Right renal cortex interstitium (tissue), 3 donors: Measurements from ENCODE around the gene SCLY. TPM values are rescaled to one million over a fixed set of nuclear protein-coding genes. Genes with fewer than 3 reads are reported as not detected.

Experiments used
- DNase-seq, 3 donors: peaks; one replicate each; pipeline ENCODE4 v3.0.0-alpha.2; 2013; ENCODE audit warnings: low read depth in 3 of 3, low spot score in 2 of 3
- polyA plus RNA-seq, 3 donors: library from polyadenylated mRNA; unstranded; fragments of 120-200 nt; gene quantifications; one replicate each; pipeline ENCODE4 v1.2.1, GENCODE V29; 2013; ENCODE audit not compliant: insufficient read length in 3 of 3

Gene SCLY
- polyA plus RNA-seq, 3 donors: 21.1 to 30.3 (median 27.2) TPM

GRCh38 chr2:238069021-238069709 lies 8.4 kb downstream of the SCLY start:
- no peak for DNase-seq

- no peak for DNase-seq
Measured at GRCh38 chr2:238069877-238070276, 9.1 kb downstream of the SCLY start.

- no peak for DNase-seq
Measured at GRCh38 chr2:238075397-238075796, 14.6 kb downstream of the SCLY start.

GRCh38 chr2:238077292-238077691 lies 16.5 kb downstream of the SCLY start:
- DNase-seq: no peak

- DNase-seq: no peak
Measured at GRCh38 chr2:238079874-238080327, 19.1 kb downstream of the SCLY start.

- no peak for DNase-seq
Measured at GRCh38 chr2:238080518-238080917, 19.7 kb downstream of the SCLY start.

- no peak for DNase-seq
Measured at GRCh38 chr2:238081150-238081549, 20.3 kb downstream of the SCLY start.

GRCh38 chr2:238081561-238081960 lies 20.8 kb downstream of the SCLY start:
- DNase-seq: no peak

- DNase-seq: no peak
Measured at GRCh38 chr2:238082151-238082550, 21.4 kb downstream of the SCLY start.

- no peak for DNase-seq
Measured at GRCh38 chr2:238082827-238083226, 22.0 kb downstream of the SCLY start.

GRCh38 chr2:238083919-238084318 lies 23.1 kb downstream of the SCLY start:
- DNase-seq: no peak

GRCh38 chr2:238084761-238085160 lies 24.0 kb downstream of the SCLY start:
- DNase-seq: no peak

GRCh38 chr2:238085899-238086298 lies 25.1 kb downstream of the SCLY start:
- DNase-seq: no peak

- DNase-seq: no peak
Measured at GRCh38 chr2:238087211-238087610, 26.4 kb downstream of the SCLY start.

- no peak for DNase-seq
Measured at GRCh38 chr2:238090887-238091286, 30.1 kb downstream of the SCLY start.

- DNase-seq: no peak
Measured at GRCh38 chr2:238091436-238092060, 30.7 kb downstream of the SCLY start.

- DNase-seq: no peak
Measured at GRCh38 chr2:238092486-238093035, 31.8 kb downstream of the SCLY start.

GRCh38 chr2:238093181-238094140 lies 32.7 kb downstream of the SCLY start:
- no peak for DNase-seq

- no peak for DNase-seq
Measured at GRCh38 chr2:238094438-238095022, 33.7 kb downstream of the SCLY start.

- no peak for DNase-seq
Measured at GRCh38 chr2:238095143-238095542, 34.3 kb downstream of the SCLY start.
